ENCODE measurements around the gene ABCD1.
A peak's percentile ranks its signal among the peaks of the same experiment; 100 is the strongest.
"Not testable (repeated sequence)": the region's sequence is repeated elsewhere in the genome, so short reads cannot be mapped to it uniquely, and the experiment has no call there.

The ABCD1 gene

GRCh38 chrX:153724252-153725038, at the start of gene ABCD1, which contains the start of gene BCAP31:
Gene ABCD1 (plus strand): TSS chrX:153724856. CDS start chrX:153725267, 411 bp downstream.
Gene BCAP31 (minus strand): TSS chrX:153724387. CDS start chrX:153723244, 1,143 bp downstream.
- peak; percentile 79 to 84 for DNase-seq

GRCh38 chrX:153681175-153681574, 43.5 kb upstream of the ABCD1 start:
- no peak for DNase-seq

- not testable (repeated sequence) for DNase-seq
Measured at GRCh38 chrX:153683486-153683885, 41.2 kb upstream of the ABCD1 start.

- no peak for DNase-seq
Measured at GRCh38 chrX:153684467-153685155, 40.0 kb upstream of the ABCD1 start.

- no peak for DNase-seq
Measured at GRCh38 chrX:153685156-153685536, 39.5 kb upstream of the ABCD1 start.

- DNase-seq, result no peak
Measured at GRCh38 chrX:153685751-153686696, 38.6 kb upstream of the ABCD1 start.

GRCh38 chrX:153686711-153687110, 37.9 kb upstream of the ABCD1 start:
- no peak for DNase-seq

GRCh38 chrX:153687121-153688039, 37.3 kb upstream of the ABCD1 start, which contains the start of gene SLC6A8:
Gene SLC6A8 (plus strand): TSS chrX:153687926. CDS start chrX:153688575, 649 bp downstream.
- DNase-seq, result peak in 1 of 2 donors; percentile 27

GRCh38 chrX:153688071-153688470, 36.6 kb upstream of the ABCD1 start:
- DNase-seq, result no peak

GRCh38 chrX:153688506-153688905, 36.1 kb upstream of the ABCD1 start:
- DNase-seq, result no peak

GRCh38 chrX:153688911-153689590, 35.6 kb upstream of the ABCD1 start:
- no peak for DNase-seq

- no peak for DNase-seq
Measured at GRCh38 chrX:153689654-153690465, 34.8 kb upstream of the ABCD1 start.

GRCh38 chrX:153690466-153690865, 34.2 kb upstream of the ABCD1 start:
- no peak for DNase-seq

GRCh38 chrX:153691032-153691827, 33.4 kb upstream of the ABCD1 start:
- DNase-seq, result not testable (repeated sequence)

GRCh38 chrX:153692003-153692402, 32.7 kb upstream of the ABCD1 start:
- no peak for DNase-seq

GRCh38 chrX:153692611-153693156, 32.0 kb upstream of the ABCD1 start:
- no peak for DNase-seq

GRCh38 chrX:153693216-153694086, 31.2 kb upstream of the ABCD1 start:
- DNase-seq, result no peak

GRCh38 chrX:153694256-153694655, 30.4 kb upstream of the ABCD1 start:
- DNase-seq, result not testable (repeated sequence)

Measured in stimulated activated CD4-positive, alpha-beta T cell treated with anti-CD3 and anti-CD28 coated beads, Interleukin-2, amount 100 ng/mL, for 48 hours (primary cell).